Mesodermal cell (in vitro differentiated cells): ENCODE results near the gene RPS2.

Experiments
- H3K27ac ChIP-seq: 2 replicates; pipeline ENCODE4 v1.7.0; 2013; ENCODE audit warnings: mild to moderate bottlenecking, low read depth, low read length, moderate library complexity; ENCODE audit not compliant: severe bottlenecking
- H3K36me3 ChIP-seq: 2 replicates; pipeline ENCODE4 v1.7.1; 2013; ENCODE audit warnings: mild to moderate bottlenecking, low read length, moderate library complexity; ENCODE audit not compliant: control insufficient read depth, insufficient read depth
- H3K4me1 ChIP-seq: one replicate; pipeline ENCODE4 v1.7.1; 2013; ENCODE audit warnings: mild to moderate bottlenecking, low read length; ENCODE audit not compliant: insufficient read depth, control insufficient read depth, poor library complexity, severe bottlenecking
- H3K4me3 ChIP-seq: 2 replicates; pipeline ENCODE4 v1.7.0; 2013; ENCODE audit warnings: low read length, control low read depth, mild to moderate bottlenecking; ENCODE audit not compliant: insufficient read depth, poor library complexity, severe bottlenecking; ENCODE audit errors: extremely low read depth
- H3K9me3 ChIP-seq: 2 replicates; pipeline ENCODE4 v1.7.1; 2013; ENCODE audit warnings: mild to moderate bottlenecking, low read length, moderate library complexity; ENCODE audit not compliant: control insufficient read depth
- WGBS, 2 experiments: methylation state at CpG; one replicate each; pipeline ENCODE4 v1.1.5; 2013; ENCODE audit warnings: missing lambda C conversion rate in 2 of 2; ENCODE audit not compliant: insufficient coverage in 2 of 2; 5-methylcytosine and 5-hydroxymethylcytosine counted together

Gene RPS2

DNA sequence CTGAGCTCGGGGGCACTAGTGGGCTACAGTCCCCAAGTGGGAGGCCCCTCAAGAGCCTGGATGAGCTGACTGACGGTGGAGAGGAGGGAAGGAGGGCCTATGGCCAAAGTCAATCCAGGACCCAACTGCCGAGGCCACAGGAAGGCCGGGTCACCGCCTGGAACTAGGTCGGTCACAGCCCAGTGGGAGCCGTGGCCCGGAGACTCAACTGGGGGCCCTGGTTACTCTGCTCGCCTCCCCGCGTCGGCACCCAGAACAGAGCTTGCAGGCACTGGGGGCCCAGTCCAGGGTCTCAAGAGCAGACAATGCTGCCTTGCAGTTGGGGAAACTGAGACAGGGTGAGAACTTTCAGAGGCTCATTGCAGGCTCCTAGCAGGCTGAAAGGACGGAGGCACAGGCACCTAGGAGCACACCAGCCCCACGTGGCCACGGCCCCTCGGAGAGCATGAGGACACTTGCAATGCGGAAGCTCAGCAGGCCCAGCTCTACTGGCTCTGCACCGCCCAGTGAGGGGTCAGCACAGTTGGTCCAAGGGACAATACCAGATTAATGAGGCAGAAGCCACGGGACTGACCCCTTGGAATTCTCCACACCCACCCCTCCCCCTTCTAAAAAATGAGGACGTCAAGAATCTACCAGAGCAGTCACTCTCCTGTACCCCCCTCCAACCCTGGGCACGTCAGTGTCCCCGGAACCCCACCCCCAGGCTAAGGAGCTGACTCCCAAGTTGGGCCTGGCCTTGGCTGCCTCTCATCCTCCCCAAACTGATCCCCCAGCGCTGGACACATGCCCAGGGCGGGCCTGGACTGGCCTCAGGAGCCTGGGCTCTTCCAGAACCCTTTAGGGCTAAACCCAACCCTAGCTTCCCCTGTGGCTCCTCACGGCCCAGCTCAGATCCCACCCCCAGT is 48.6 kb downstream of the RPS2 start:
- 70 to 77% methylated on average over 20 to 24 of the region's 25 CpGs for WGBS, 2 experiments
- Histone ChIP-seq H3K36me3 (no peaks in the 10 kb centered on the region), H3K4me1 (peaks cover 6% of the 10 kb centered on the region), H3K4me3 (no peak overlapping the region), H3K27ac (no peak overlapping the region), H3K9me3 (no peaks in the 10 kb centered on the region)

DNA sequence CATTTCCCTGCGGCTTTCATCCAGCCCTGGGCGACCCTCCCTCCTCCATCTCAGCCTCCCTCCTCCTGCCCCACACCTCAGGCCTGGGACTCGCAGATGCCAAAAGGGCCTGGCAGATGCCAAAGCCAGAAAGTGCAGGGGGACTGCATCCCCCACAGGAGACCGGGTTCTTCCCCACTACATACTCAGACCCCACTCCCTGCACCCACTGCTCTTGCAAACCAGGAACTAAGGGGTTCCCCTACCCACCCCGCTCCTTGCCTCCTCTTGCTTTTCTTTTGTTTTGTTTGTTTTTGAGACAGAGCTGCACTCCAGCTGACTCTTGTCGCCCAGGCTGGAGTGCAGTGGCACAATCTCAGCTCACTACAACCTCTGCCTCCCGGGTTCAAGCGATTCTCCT is 49.6 kb downstream of the RPS2 start:
- Histone ChIP-seq H3K4me3 (no peak overlapping the region), H3K9me3 (no peaks in the 10 kb centered on the region), H3K27ac (no peak overlapping the region), H3K4me1 (peaks cover 6% of the 10 kb centered on the region), H3K36me3 (no peaks in the 10 kb centered on the region)
- WGBS, 2 experiments: 56 to 62% methylated on average over 4 of the region's 8 CpGs

DNA sequence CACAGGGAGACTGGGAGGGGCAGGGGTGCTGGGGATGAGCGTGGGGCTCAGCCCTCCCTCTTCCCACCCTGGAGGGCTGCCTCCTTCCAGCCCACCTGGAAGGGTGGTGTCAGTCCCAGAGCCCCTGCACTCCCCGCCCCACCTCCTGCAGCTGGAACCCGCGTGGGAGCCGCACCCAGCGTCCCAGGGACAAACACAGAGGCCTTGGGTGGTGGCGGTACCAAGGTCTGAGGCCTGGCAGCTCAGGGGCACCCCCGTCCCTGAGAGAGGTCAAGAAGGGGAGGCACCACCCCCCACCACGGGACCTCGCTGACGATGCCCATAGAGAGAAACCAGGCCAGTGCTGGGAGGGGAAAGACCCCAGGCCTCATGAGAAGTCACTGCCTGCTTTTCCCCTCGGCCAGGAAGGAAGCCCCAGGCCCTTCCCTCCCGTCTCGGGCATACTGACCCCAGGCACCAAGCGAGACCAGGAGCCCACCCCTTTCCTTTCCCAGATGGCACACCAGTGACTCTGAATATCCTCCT is 50.5 kb downstream of the RPS2 start:
- 68 to 72% methylated on average over 11 to 14 of the region's 15 CpGs for WGBS, 2 experiments
- Histone ChIP-seq H3K36me3 (no peaks in the 10 kb centered on the region), H3K4me3 (no peak overlapping the region), H3K9me3 (no peaks in the 10 kb centered on the region), H3K4me1 (peaks cover 10% of the 10 kb centered on the region), H3K27ac (no peak overlapping the region)

DNA sequence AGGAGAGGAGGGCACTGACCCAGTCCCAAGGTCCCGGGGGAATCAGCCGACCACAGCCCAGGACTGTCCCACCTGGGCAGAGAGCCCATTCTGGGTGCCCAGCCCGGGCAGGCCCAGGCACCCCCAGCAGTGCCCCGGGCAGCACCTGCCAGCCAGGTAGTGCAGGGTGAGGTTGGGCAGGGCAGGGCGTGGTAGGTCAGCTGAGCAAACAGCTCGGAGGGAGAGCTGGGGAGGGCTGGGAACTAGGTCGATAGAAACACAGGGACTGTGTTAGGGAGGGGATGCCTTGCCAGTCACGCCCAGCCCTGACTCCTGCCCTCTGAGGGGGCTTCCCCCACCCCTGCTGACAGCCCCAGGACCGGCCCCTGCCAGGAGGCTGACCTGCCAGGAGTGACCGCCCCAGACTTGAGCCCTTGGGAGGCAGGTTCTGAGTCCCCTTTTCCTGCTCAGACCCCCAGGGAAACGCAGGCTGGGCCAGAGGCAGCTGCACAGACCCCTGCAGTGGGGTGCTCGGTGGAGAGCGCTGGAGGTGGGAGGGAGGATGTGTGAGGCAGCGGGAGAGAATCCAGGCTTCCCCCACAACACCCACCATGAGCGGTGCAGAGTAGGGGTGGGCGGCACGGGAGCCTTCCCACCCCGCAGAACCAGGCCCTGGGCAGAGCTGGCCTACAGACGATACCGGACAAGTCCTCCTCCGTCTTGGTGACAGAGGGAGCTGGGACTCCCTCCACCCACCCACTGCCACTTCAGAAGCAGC is 51.1 kb downstream of the RPS2 start:
- Histone ChIP-seq H3K9me3 (no peaks in the 10 kb centered on the region), H3K36me3 (no peaks in the 10 kb centered on the region), H3K27ac (no peak overlapping the region), H3K4me3 (no peak overlapping the region), H3K4me1 (peaks cover 10% of the 10 kb centered on the region)
- WGBS, 2 experiments: 77 to 81% methylated on average over 9 to 12 of the region's 21 CpGs

DNA sequence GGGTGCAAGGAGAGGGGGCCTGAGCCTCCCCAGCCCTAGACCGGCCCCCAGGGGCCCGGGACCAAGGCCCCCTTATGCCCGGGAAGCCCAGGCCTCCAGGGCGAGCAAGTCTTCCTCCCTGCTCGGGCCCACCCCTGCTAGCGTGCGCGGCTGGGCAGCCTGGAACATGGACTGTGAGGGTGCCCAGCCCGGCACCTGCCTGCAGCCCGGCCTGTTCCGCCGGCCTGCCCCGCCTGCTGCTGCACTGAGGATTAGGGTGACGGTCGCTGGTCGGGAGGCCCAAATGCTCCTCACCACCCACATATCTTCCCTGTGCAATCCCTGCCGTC is 52.4 kb downstream of the RPS2 start:
- Histone ChIP-seq H3K9me3 (no peaks in the 10 kb centered on the region), H3K27ac (no peak overlapping the region), H3K4me1 (peaks cover 10% of the 10 kb centered on the region), H3K36me3 (no peaks in the 10 kb centered on the region), H3K4me3 (no peak overlapping the region)
- 94 to 96% methylated on average over 6 to 17 of the region's 17 CpGs for WGBS, 2 experiments
